Stimulated activated CD8-positive, alpha-beta memory T cell treated with anti-CD3 and anti-CD28 coated beads, Interleukin-2, amount 100 ng/mL, for 48 hours (primary cell): ENCODE data around the gene SEC61A2.
"Not testable (repeated sequence)": the region's sequence is repeated elsewhere in the genome, so short reads cannot be mapped to it uniquely, and the experiment has no call there.

Experiments used
- DNase-seq, 2 donors: peaks; one replicate each; pipeline ENCODE4 v3.0.0-alpha.2; 2020; ENCODE audit warnings: low read depth in 2 of 2

SEC61A2 gene

GRCh38 chr10:12129222-12130111, at the start of gene SEC61A2:
TSS of gene SEC61A2 (plus strand) at chr10:12129677. CDS start at chr10:12129788, 111 bp downstream.
- DNase-seq: peak; percentile 96 to 99

GRCh38 chr10:12081470-12081869, 48.0 kb upstream of the SEC61A2 start:
- DNase-seq: no peak

- no peak for DNase-seq
These were observed 47.5 kb upstream of the SEC61A2 start for GRCh38 chr10:12081879-12082557.

GRCh38 chr10:12088919-12089318, 40.6 kb upstream of the SEC61A2 start:
- no peak for DNase-seq

- no peak for DNase-seq
These were observed 38.1 kb upstream of the SEC61A2 start for GRCh38 chr10:12091421-12091820.

- DNase-seq: not testable (repeated sequence)
These were observed 32.1 kb upstream of the SEC61A2 start for GRCh38 chr10:12097361-12097760.

GRCh38 chr10:12097791-12098190, 31.7 kb upstream of the SEC61A2 start:
- DNase-seq: no peak

GRCh38 chr10:12098966-12099365, 30.5 kb upstream of the SEC61A2 start:
- DNase-seq: no peak

- DNase-seq: no peak
These were observed 25.7 kb upstream of the SEC61A2 start for GRCh38 chr10:12103802-12104201.

- no peak for DNase-seq
These were observed 21.7 kb upstream of the SEC61A2 start for GRCh38 chr10:12107781-12108180.

GRCh38 chr10:12109286-12109685, 20.2 kb upstream of the SEC61A2 start:
- DNase-seq: no peak

- no peak for DNase-seq
These were observed 17.9 kb upstream of the SEC61A2 start for GRCh38 chr10:12111528-12111927.

GRCh38 chr10:12113627-12114026, 15.8 kb upstream of the SEC61A2 start:
- DNase-seq: no peak

GRCh38 chr10:12121673-12122072, 7.8 kb upstream of the SEC61A2 start:
- no peak for DNase-seq

- DNase-seq: peak in 1 of 2 donors; percentile 27
These were observed 878 bp downstream of the SEC61A2 start for GRCh38 chr10:12130237-12130872.

GRCh38 chr10:12135631-12136030, 6.2 kb downstream of the SEC61A2 start:
- no peak for DNase-seq

- no peak for DNase-seq
These were observed 10.6 kb downstream of the SEC61A2 start for GRCh38 chr10:12140038-12140437.

GRCh38 chr10:12144538-12144937, 15.1 kb downstream of the SEC61A2 start:
- no peak for DNase-seq

- DNase-seq: no peak
These were observed 20.7 kb downstream of the SEC61A2 start for GRCh38 chr10:12150163-12150562.

- DNase-seq: no peak
These were observed 25.0 kb downstream of the SEC61A2 start for GRCh38 chr10:12154516-12154915.

GRCh38 chr10:12156367-12157123, 27.1 kb downstream of the SEC61A2 start:
- DNase-seq: no peak

GRCh38 chr10:12158111-12158510, 28.6 kb downstream of the SEC61A2 start:
- DNase-seq: no peak
